HCT116 (cell line): ENCODE results near the gene SKA2.
"Not testable (repeated sequence)": the region's sequence is repeated elsewhere in the genome, so short reads cannot be mapped to it uniquely, and the experiment has no call there.

ENCODE experiments used
- CTCF ChIP-seq, 3 experiments: fragments of 200-600 bp in 1 of 3; sonication (generic) in 1 of 3; IDR thresholded peaks in 2 of 3; conservative IDR thresholded peaks in 1 of 3; 2 replicates each; pipeline ENCODE4 v1.5.1; 2012 to 2017; ENCODE audit warnings: low read depth in 2 of 3, low read length in 2 of 3, antibody characterized with exemption in 1 of 3, borderline replicate concordance in 1 of 3, control low read depth in 1 of 3, mild to moderate bottlenecking in 1 of 3, mixed read lengths in 1 of 3, mixed run types in 1 of 3, moderate library complexity in 1 of 3; ENCODE audit not compliant: insufficient read depth in 1 of 3
- EGR1 ChIP-seq: IDR thresholded peaks from 2 replicates; pipeline ENCODE4 v1.6.1; 2012; ENCODE audit warnings: low read depth
- EZH2phosphoT487 ChIP-seq: fragments of 200-600 bp; IDR thresholded peaks from 2 replicates; pipeline ENCODE4 v1.6.1; 2018; ENCODE audit warnings: antibody characterized with exemption, borderline replicate concordance
- FOSL1 ChIP-seq: IDR thresholded peaks from 2 replicates; pipeline ENCODE4 v1.6.1; 2012; ENCODE audit warnings: low read depth
- POLR2A ChIP-seq: IDR thresholded peaks from 2 replicates; pipeline ENCODE4 v1.7.0; 2011; ENCODE audit warnings: borderline replicate concordance; ENCODE audit not compliant: insufficient read depth, insufficient read length; ENCODE audit errors: extremely low read depth
- POLR2AphosphoS5 ChIP-seq: IDR thresholded peaks from 2 replicates; pipeline ENCODE4 v1.6.1; 2011; ENCODE audit warnings: mild to moderate bottlenecking, low read depth, low read length, moderate library complexity
- TCF7L2 ChIP-seq: IDR thresholded peaks from 2 replicates; pipeline ENCODE4 v1.7.0; 2011; ENCODE audit warnings: borderline replicate concordance, inconsistent platforms; ENCODE audit not compliant: insufficient read depth, insufficient read length; ENCODE audit errors: extremely low read depth
- ZBTB33 ChIP-seq: IDR thresholded peaks from 2 replicates; pipeline ENCODE4 v1.6.1; 2011; ENCODE audit warnings: mild to moderate bottlenecking, low read length, moderate library complexity; ENCODE audit not compliant: insufficient replicate concordance; ENCODE audit errors: extremely low read depth

GRCh38 chr17:59090593-59090992 lies 64.4 kb downstream of the SKA2 start:
- not testable (repeated sequence) for TF ChIP-seq FOSL1; POLR2AphosphoS5; CTCF (IDR thresholded peaks at IDR 0.05 in 2 of 3, conservative IDR thresholded peaks at IDR 0.05 in 1 of 3; ENCODE audit: borderline replicate concordance in 1 of 3, insufficient read depth in 1 of 3, low read depth in 2 of 3, low read length in 2 of 3); POLR2A; EZH2phosphoT487; EGR1; TCF7L2; ZBTB33
